Liver (tissue), 9 donors: ENCODE measurements around the gene GTF2B. TPM values are rescaled to one million over a fixed set of nuclear protein-coding genes. Genes with fewer than 3 reads are reported as not detected.
A peak's percentile ranks its signal among the peaks of the same experiment; 100 is the strongest.
"Not testable (repeated sequence)": the region's sequence is repeated elsewhere in the genome, so short reads cannot be mapped to it uniquely, and the experiment has no call there.

ENCODE experiments used
- DNase-seq: peaks from one replicate; pipeline ENCODE4 v3.0.0-alpha.2; 2017; ENCODE audit warnings: low spot score
- H3K27ac ChIP-seq, 2 donors: one replicate each; pipeline ENCODE4 v1.7.0; 2013; ENCODE audit warnings: inconsistent platforms in 2 of 2, low read length in 2 of 2, control low read depth in 1 of 2, low read depth in 1 of 2, mild to moderate bottlenecking in 1 of 2
- H3K27me3 ChIP-seq, 4 donors: one replicate each; pipeline versions ENCODE4 v1.6.1 to v1.7.0; 2013; ENCODE audit warnings: low read length in 3 of 4, inconsistent platforms in 1 of 4, mild to moderate bottlenecking in 1 of 4, moderate library complexity in 1 of 4; ENCODE audit not compliant: control insufficient read depth in 4 of 4, insufficient read depth in 4 of 4
- H3K36me3 ChIP-seq, 4 donors: one replicate each; pipeline versions ENCODE4 v1.6.1 to v1.7.0; 2013; ENCODE audit warnings: low read length in 3 of 4, mild to moderate bottlenecking in 3 of 4, low read depth in 1 of 4, moderate library complexity in 1 of 4; ENCODE audit not compliant: control insufficient read depth in 4 of 4, insufficient read depth in 3 of 4
- H3K4me1 ChIP-seq, 4 donors: one replicate each; pipeline versions ENCODE4 v1.6.1 to v1.7.0; 2013; ENCODE audit warnings: low read length in 3 of 4, mild to moderate bottlenecking in 3 of 4, moderate library complexity in 1 of 4; ENCODE audit not compliant: control insufficient read depth in 4 of 4, insufficient read depth in 4 of 4
- H3K4me3 ChIP-seq, 3 donors: one replicate each; pipeline versions ENCODE4 v1.6.1 to v1.7.0; 2013; ENCODE audit warnings: low read length in 3 of 3, control low read depth in 1 of 3, low read depth in 1 of 3, mild to moderate bottlenecking in 1 of 3
- H3K9ac ChIP-seq, 2 donors: one replicate each; pipeline ENCODE4 v1.7.0; 2013; ENCODE audit warnings: low read length in 2 of 2, mild to moderate bottlenecking in 2 of 2, moderate library complexity in 2 of 2, control low read depth in 1 of 2, low read depth in 1 of 2
- H3K9me3 ChIP-seq, 4 donors: one replicate each; pipeline versions ENCODE4 v1.6.1 to v1.7.0; 2013; ENCODE audit warnings: low read length in 3 of 4; ENCODE audit not compliant: control insufficient read depth in 4 of 4
- ATF3 ChIP-seq: IDR thresholded peaks from 2 replicates; pipeline ENCODE4 v1.6.1; 2016; ENCODE audit warnings: antibody characterized with exemption
- CTCF ChIP-seq: fragments of 150-350 bp; IDR thresholded peaks from 2 replicates; pipeline ENCODE4 v1.5.1; 2017; ENCODE audit warnings: improper control_type of control experiment, low read depth, low read length; ENCODE audit not compliant: missing input control
- EGR1 ChIP-seq, 2 donors: IDR thresholded peaks; 2 replicates each; pipeline ENCODE4 v1.6.1; 2016 to 2018; ENCODE audit warnings: antibody characterized with exemption in 2 of 2, low read depth in 2 of 2
- FOXA2 ChIP-seq: IDR thresholded peaks from 2 replicates; pipeline ENCODE4 v1.6.1; 2016; ENCODE audit warnings: antibody characterized with exemption
- GABPA ChIP-seq, 2 donors: IDR thresholded peaks in 1 of 2; conservative IDR thresholded peaks in 1 of 2; 2 replicates each; pipeline ENCODE4 v1.6.1; 2016; ENCODE audit warnings: antibody characterized with exemption in 2 of 2, mild to moderate bottlenecking in 1 of 2, moderate library complexity in 1 of 2
- HNF4A ChIP-seq, 2 donors: conservative IDR thresholded peaks; 2 replicates each; pipeline ENCODE4 v1.6.1; 2016; ENCODE audit warnings: antibody characterized with exemption in 2 of 2, mild to moderate bottlenecking in 2 of 2
- HNF4G ChIP-seq: IDR thresholded peaks from 2 replicates; pipeline ENCODE4 v1.6.1; 2016; ENCODE audit warnings: antibody characterized with exemption
- JUND ChIP-seq, 2 donors: IDR thresholded peaks; 2 replicates each; pipeline ENCODE4 v1.6.1; 2016; ENCODE audit warnings: antibody characterized with exemption in 2 of 2
- MAX ChIP-seq: IDR thresholded peaks from 2 replicates; pipeline ENCODE4 v1.6.1; 2016; ENCODE audit warnings: antibody characterized with exemption
- NR2F2 ChIP-seq: IDR thresholded peaks from 2 replicates; pipeline ENCODE4 v1.6.1; 2016; ENCODE audit warnings: antibody characterized with exemption
- RAD21 ChIP-seq, 2 donors: IDR thresholded peaks; 2 replicates each; pipeline ENCODE4 v1.6.1; 2016; ENCODE audit warnings: antibody characterized with exemption in 2 of 2, mild to moderate bottlenecking in 2 of 2
- REST ChIP-seq: IDR thresholded peaks from 2 replicates; pipeline ENCODE4 v1.6.1; 2016; ENCODE audit warnings: antibody characterized with exemption, mild to moderate bottlenecking
- RXRA ChIP-seq, 2 donors: IDR thresholded peaks; 2 replicates each; pipeline ENCODE4 v1.6.1; 2017 to 2018; ENCODE audit warnings: antibody characterized with exemption in 2 of 2, mild to moderate bottlenecking in 1 of 2
- SP1 ChIP-seq: IDR thresholded peaks from 2 replicates; pipeline ENCODE4 v1.6.1; 2018; ENCODE audit warnings: antibody characterized with exemption, mild to moderate bottlenecking
- YY1 ChIP-seq: IDR thresholded peaks from 2 replicates; pipeline ENCODE4 v1.6.1; 2016; ENCODE audit warnings: antibody characterized with exemption, mild to moderate bottlenecking
- ZBTB33 ChIP-seq: IDR thresholded peaks from 2 replicates; pipeline ENCODE4 v1.6.1; 2016; ENCODE audit warnings: antibody characterized with exemption
- WGBS: extraction: QIAGEN DNeasy Blood & Tissue Kit; methylation state at CpG from one replicate; pipeline ENCODE4 v1.1.7; 2013; 5-methylcytosine and 5-hydroxymethylcytosine counted together
- polyA plus RNA-seq, 2 donors: library from polyadenylated mRNA; stranded (reverse) in 1 of 2; unstranded in 1 of 2; fragments of 200-250 nt in 1 of 2; fragments of >200 nt in 1 of 2; fragmentation: Nextera tagmentation in 1 of 2; extraction: Ambion mirVana in 1 of 2; gene quantifications; one replicate each; pipeline versions ENCODE4 v1.2.1 to v1.2.3, GENCODE V29; 2013 to 2015
- total RNA-seq, 2 donors: library from RNA; depleted of rRNA; stranded (reverse); fragments of >200 nt; gene quantifications; one replicate each; pipeline ENCODE4 v1.2.3, GENCODE V29; 2014
- donor health status: healthy.
- donor health status: healthy.
- donor health status: healthy.
- donor health status: healthy.
- donor health status: healthy.

Gene GTF2B
- total and polyA plus RNA-seq, 4 donors = 13.5 to 50.6 (median 23.5) TPM

- TF ChIP-seq ZBTB33 (no peak), HNF4G (no peak), GABPA (IDR thresholded peaks at IDR 0.05 in 1 of 2, conservative IDR thresholded peaks at IDR 0.05 in 1 of 2) (no peak), SP1 (no peak), EGR1 (IDR thresholded peaks at IDR 0.05; ENCODE audit: low read depth in 2 of 2) (no peak), YY1 (no peak), JUND (IDR thresholded peaks at IDR 0.05) (no peak), HNF4A (conservative IDR thresholded peaks at IDR 0.05) (peak in 1 of 2 donors; percentile 14), RXRA (IDR thresholded peaks at IDR 0.05) (no peak), RAD21 (IDR thresholded peaks at IDR 0.05) (peak in 1 of 2 donors; percentile 13), NR2F2 (no peak)
- Histone ChIP-seq H3K27ac (peak overlapping the region in 1 of 2 donors; percentile 45), H3K4me3 (no peak overlapping the region), H3K9me3 (no peaks in the 10 kb centered on the region), H3K9ac (no peak overlapping the region), H3K36me3 (peaks cover 0 to 3% (median under 1%) of the 10 kb centered on the region in 4 donors), H3K27me3 (no peaks in the 10 kb centered on the region), H3K4me1 (peaks cover 2 to 34% (median 17%) of the 10 kb centered on the region in 4 donors)
- no peak for DNase-seq
- 44% methylated on average over 5 of the region's 5 CpGs for WGBS
Measured at GRCh38 chr1:88873737-88874349, 17.5 kb downstream of the GTF2B start.

GRCh38 chr1:88869644-88870043 is 21.7 kb downstream of the GTF2B start:
- H3K9me3 ChIP-seq, H3K4me3 ChIP-seq, H3K9ac ChIP-seq, H3K36me3 ChIP-seq, H3K27ac ChIP-seq, H3K27me3 ChIP-seq, DNase-seq: not testable (repeated sequence)
- WGBS = 97% methylated on average over 14 of the region's 14 CpGs
- peaks cover 0 to 10% (median 5%) of the 10 kb centered on the region in 4 donors for H3K4me1 ChIP-seq

GRCh38 chr1:88867743-88868521 is 23.4 kb downstream of the GTF2B start:
- 86% methylated on average over 6 of the region's 6 CpGs for WGBS
- Histone ChIP-seq H3K27me3 (no peaks in the 10 kb centered on the region), H3K27ac (no peak overlapping the region), H3K36me3 (peaks cover 2 to 6% (median 3%) of the 10 kb centered on the region in 4 donors), H3K4me3 (no peak overlapping the region), H3K4me1 (peaks cover 0 to 2% (median 0%) of the 10 kb centered on the region in 4 donors), H3K9ac (no peak overlapping the region), H3K9me3 (no peaks in the 10 kb centered on the region)
- no peak for DNase-seq
- TF ChIP-seq MAX (no peak), ZBTB33 (no peak), HNF4A (conservative IDR thresholded peaks at IDR 0.05) (no peak), EGR1 (IDR thresholded peaks at IDR 0.05; ENCODE audit: low read depth in 2 of 2) (no peak), NR2F2 (no peak), FOXA2 (no peak), ATF3 (no peak), CTCF (no peak), HNF4G (no peak), REST (no peak), RAD21 (IDR thresholded peaks at IDR 0.05) (no peak)
